Right forelimb (tissue), 1 donor: ENCODE measurements around the gene MVD.

ENCODE experiments used
- DNase-seq: peaks from one replicate; pipeline ENCODE4 v3.0.0-alpha.2; 2018

MVD gene

DNA sequence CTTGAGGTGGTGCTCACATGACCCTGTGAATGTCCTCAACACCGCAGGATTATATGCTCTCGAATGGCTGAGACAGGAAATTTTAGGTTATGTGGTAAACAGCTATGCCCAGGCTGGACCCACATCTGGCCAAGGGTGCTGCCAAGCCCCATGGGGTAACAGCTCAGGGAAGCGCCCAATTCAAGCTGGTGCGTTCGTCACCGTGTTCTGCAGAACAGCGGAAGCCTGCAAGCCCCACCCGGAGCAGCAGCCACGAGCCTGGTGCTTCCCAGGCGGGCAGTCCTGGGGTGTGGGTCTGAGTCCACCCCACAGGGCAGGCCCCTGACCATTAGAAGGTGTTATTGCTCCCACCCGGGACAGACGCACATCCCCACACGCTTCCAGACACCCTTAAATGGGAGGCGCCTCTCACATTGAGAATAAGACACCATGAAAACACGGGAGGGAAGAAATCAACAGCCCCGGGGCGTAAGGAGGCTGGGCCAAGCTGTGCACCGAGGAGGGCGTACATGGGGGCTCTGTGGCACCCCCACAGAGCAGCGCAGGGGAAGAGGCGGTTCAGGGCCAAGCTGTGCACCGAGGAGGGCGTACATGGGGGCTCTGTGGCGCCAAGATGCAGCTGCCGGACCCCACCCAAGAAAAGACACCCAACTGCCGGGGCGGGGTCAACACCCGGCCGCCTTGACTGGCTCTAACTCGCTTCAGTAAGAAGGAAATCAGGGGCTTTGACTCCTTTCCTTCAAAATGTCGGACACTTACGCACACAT lies 9.1 kb downstream of the MVD start:
- DNase-seq: no peak

DNA sequence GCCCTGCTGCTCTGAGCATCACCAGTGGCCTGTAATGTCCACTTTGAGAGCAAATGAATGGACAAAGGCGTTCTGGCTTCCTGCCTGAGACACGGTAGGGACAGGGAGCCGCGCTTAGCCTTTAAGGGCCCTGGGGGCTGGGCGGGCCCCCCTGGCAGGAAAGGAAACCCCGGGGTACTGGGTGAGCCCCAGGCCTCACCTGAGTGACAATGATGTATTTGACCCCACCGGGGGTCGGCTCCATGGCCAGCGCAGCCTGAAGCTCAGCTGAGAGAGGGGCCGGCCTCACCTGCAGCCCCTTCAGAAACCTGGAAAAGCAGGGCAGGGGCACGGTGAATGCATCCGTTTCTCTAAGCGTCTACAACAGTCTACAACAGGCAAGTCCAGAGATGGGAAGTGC lies 9.8 kb downstream of the MVD start:
- no peak for DNase-seq

DNA sequence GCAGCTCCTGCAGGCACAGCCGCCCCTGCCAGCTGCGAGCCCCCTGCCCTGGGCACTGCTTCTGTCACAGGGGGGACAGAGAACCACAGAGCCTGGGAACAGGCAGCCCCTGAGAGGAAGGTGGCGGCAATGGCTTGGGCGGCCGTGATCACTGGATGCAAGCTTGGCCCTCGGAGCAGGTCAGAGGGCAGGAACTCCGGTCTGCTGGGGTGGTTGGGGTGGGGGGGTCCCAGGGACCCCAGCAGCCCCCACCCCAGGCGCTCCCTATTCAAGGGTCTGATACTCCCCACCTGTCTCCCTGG lies 10.2 kb downstream of the MVD start:
- DNase-seq: no peak

DNA sequence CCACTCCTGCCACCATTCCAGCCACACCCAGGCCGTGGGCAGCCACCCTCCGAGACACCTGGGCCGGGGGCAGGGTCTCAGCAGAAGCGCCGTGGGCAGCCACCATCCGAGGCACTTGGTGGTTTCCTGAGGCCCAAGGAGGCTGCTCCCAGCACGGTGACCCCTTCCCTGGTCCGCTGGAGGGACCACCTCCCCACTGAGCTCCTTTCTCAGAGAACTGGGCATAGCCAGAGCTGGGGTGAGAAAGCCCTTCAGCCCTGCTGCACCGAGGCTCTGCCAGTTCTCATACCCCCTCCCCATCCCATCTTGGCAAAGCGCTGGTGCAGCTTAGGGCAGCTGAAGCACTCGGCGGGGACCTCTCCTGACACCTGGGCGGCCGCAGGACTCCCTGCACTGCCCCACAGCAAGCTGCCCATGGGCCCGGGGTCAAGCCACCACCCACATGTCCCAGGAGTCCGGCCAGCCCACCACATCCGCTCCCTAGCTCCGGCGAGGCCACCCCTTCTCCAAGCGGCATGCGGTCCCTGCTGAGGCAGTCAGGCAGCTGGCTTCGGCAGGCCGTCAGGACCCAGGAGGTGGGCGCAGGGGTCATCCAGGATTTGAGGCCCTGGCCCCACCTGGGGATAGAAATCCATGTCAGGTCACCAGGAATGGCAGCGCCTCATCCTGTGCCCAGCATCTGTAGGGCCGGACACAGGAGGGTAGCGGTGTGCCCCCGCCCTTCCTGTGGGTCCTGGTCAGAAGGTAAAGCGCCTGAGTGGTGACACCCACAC lies 10.7 kb downstream of the MVD start:
- DNase-seq: no peak

DNA sequence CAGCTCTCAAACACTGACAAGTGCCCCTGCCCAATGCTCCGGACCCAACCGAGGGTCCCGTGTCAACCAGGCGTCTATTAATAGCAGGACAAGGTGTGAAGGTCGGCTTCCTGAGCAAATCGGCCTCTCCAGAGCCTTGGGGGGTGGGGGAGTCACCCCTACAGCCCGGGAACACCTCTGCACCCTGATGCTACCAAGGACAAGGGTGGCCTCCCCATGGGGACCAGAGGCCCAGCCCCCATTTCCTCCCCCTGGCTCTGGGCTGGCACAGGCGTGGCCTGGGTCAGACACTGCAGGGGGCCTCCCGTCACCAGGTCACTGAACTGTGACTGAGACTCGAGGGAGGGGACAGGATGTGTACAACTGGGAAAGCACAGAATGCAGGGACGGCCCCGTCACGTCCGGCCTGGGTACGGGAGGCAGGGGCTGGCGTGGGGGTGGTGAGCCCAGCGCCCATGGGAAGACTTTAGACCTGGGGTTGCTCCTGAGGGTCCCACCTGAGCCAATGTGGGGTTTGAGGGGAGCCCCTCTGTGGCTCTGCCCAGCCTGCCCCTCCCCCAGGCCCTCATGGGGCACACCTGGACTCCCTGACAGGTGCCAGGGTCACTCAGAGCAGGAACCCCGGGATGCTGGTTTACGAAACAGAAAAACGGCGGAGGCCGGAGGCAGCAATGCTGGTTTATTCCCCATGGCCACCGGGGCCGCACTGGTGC lies 11.5 kb downstream of the MVD start:
- DNase-seq: no peak

DNA sequence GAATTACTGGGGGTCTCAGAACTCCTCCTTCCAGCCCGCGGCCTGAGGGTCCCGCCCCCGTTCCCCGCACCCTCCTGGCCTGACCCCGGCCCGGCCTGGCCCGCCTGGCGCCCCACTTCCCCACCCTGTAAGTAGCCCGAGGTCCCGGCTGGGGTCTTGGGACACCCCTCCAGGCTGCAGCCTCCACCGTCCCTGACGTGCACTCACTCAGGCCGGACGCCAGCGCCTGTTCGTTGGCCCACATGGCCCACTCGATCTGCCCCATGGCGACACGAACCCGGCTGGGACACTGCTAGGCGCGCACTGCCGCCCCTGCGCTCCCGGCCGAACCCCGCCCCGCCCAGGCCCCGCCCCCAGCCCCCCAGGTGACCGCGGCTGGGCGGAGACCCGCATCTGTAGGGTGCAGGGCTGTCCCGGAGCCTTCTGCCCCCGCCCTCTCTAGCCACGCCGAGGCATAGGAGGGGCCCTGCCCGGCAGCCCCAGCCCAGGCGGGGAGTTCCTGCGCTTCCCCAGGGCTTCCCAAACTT lies 12.1 kb downstream of the MVD start, which contains the start of gene CYBA:
Gene CYBA (minus strand): TSS at position 305 of the 527 bp plus-strand sequence. CDS start 40 bp downstream, at position 265.
- DNase-seq: peak; percentile 82

DNA sequence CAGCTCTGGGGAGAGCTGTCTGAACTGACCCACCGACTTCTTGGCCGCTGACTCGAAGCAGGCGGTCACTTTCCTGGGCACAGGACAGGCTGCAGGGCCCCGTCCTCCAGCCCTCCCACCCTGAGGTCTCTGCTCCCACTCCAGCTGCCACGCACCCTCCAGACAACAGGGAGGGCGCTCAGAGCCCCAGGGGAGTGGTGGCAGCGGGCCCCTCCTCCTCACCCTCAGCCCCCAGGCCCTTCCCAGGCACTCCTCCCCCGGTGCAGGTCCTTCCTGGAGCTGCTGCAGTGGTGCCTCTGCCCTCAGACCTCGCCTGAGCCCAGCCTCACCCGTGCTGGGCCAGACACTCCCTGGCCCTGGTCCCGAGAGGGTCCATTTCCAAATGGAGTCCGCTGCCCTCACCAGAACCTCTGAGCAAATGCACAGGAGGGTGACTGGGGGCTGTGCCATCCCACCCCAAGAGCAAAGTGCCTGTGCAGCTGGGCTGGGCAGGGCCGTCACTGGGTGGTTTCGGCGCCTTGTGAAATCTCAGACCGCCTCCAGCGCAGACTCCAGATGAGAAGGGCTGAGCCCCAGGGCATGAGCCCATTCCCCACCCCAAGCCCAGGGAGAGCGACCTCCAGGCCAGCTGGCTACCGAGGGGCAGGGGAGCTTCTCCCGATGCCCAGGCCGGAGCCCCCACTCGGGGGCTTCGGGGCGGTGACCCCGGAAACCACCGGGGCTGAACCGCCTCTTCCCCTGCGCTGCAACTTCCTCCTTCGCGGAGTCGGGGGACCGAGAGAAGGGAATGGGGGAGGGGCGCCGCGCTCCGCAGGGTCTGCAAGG lies 12.8 kb downstream of the MVD start:
- no peak for DNase-seq

DNA sequence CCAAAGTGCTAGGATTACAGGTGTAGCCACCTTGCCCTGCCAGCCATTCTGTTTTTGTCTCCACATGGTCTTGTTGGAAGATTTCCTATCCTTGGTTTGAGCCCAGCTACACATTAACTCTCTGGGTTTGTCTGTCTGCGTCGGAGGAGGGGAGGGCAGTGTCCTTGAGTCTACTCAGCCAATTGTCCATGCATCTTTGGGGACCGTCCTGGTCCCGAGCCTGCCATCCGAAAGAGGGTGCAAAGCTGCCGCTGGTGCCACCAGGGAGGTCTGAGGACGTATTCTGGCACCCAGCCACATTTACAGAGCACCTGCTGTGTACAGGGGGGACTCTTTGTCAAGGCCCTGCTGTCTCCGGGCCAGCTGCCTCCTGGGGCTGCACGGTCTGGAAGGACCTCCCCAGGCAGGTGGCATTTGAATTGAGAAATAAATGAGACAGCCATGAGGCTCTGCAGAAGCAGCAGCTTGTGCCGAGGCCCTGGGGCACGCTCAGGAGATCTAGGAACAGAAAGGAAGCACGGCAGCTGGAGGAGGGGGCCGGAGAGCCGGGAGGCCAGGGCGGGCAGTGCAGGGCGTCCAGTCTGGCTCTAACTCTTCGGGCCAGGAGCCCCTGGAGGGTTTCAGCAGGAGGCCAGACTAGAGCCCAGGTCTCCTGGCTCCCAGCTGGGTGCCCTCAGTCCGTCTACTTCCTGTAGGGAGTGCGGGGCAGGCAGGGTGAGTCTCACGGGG lies 13.5 kb downstream of the MVD start:
- DNase-seq: no peak

DNA sequence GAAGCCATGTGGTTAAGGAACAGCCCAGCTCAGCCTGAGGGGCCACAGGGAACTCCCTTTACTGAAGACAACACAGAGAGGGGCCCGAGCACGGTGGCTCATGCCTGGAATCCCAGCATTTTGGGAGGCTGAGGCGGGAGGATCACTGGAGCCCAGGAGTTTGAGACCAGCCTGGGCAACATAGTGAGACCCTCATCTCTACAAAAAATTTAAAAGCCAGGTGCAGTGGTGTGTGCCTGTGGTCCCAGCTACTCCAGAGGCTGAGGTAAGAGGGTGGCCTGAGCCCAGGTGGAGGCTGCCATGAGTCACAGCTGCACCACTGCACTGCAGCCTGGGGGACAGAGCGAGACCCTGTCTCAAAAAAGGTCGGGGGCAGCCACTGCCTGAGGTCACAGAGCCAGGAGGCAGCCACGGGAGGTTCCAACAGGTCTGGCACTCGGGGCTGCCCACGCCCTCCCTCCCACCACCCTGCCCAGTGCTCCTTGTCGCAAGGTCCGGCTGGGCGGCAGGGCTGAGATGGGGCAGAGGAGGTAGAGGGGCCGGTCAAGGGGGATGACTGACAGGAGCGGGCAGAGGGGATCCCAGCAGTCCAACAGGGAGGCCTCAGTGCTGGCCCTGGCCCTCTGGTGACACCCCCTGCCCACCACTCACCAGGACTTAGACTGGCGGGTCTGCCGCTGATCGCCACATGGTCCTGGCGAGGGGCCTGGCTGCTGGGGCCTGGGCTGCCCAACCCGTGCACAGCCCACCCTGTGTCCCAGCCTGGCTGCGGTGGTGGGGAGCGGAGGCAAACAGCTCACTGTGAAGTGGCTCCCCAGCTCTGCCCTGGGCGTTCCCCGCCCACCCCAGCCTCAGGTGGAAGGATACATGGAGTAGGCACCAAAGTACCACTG lies 15.5 kb downstream of the MVD start:
- no peak for DNase-seq

DNA sequence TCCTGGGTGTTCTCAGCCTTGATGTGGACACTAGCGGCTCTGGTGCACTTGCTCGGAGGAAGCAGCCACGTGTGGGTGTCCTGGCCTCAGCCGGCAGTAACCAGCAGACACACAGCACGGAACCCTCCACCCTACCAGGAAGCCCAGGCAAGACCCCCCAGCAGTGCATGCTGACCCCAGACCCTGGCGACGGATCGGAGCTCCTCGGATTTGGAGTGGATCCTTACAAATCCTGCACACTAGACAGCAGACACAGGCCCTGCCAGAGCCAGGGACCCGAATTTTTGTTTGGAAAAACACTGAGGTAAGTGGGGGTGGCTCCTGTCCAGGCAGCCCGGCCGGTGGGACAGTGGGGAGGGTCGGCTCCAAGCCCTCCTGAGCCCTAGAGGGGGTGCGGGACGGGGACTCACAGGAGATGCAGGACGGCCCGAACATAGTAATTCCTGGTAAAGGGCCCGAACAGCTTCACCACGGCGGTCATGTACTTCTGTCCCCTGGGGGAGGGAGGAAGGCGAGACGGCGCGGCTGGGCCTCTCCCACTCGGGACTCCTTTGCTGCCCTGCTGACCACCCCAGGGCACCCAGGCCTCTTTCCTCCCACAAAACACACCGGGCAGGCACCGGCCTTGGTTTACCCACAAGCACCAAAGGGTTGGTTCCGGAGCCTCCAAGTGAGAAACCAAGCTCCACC lies 16.4 kb downstream of the MVD start:
- DNase-seq: no peak

DNA sequence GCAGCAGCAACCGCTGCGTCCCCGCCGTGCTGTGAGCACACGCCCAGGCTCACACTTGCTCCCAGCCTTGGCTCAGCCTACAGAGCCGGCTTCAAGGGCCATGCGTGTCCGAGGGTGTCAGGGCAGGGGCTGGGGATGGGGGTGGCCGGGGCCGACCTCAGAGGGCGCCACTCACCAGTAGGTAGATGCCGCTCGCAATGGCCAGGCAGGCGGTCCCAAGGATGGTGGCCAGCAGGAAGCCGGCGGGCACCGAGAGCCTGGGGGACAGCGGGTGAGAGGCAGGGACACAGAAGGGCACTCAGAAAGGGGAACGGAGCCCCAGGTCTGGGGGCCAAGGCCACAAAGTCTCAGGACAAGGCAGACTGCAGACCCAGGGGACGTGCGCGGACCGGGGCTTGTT lies 16.9 kb downstream of the MVD start:
- no peak for DNase-seq

DNA sequence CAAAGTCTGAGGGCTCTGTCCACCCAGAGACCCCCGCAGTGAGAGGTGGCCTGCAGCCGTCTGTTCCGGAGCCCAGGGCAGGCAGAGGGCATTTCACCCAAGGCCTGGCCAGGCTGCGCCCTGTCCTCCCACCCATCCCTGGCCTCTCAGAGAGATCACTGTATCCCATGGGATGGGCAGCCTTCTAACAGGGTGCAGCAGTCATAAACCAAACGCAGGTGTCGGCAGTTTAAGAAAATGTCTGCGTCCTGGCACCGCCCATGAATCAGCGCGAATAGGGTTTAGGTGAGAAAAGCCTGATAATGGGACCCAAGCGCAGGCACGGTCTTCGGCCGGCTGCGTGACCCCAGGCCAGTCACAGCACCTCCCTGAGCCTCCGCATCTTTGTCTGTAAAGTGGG lies 17.4 kb downstream of the MVD start:
- no peak for DNase-seq

DNA sequence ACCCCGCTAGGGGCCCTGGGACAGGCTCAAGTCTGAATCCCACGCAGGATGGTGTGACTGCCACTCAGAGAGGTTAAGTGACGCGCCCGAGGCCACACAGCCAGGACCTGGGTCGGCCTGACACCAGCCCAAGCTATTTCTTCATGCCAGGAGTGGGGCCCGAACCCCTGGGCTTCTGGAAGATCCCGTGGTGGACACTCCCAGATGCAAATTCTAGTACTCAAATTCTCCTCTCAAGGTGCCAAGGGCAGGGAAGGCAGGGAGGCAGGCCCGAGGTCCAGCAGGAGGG lies 19.3 kb downstream of the MVD start:
- DNase-seq: no peak

DNA sequence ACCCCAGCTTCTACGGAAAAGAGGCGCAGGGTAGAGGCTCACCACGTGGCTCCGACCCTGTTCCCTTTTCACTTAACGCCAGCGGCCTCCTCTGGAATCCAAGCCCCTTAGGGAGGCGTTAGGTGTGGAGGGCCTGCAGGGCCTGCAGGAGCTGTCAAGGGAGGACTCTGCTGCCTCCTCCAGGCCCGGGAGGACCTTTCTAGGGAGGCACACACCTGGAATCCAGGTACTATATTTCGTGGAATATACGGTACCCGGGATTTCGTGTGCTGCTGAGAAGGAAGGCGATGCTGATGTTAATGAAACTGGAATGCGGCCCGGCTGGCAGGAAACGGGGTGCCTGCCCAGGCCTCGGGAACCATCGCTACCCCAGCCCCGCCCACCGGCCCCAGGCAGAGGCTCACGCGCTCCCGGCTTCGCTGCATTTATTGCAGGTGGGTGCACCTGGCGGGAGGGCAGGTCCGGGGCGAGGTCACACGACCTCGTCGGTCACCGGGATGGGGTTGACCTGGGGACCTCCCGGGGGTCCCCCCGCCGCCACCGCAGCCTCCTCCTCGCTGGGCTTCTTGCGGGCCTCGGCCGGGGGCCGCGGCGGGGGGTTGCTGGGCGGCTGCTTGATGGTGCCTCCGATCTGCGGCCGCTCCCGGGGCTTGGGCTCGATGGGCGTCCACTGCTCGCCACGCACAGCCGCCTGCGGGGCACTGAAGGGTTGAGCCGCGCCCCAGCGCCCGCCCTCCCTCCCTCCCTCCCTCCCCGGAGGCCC lies 19.8 kb downstream of the MVD start:
- no peak for DNase-seq

DNA sequence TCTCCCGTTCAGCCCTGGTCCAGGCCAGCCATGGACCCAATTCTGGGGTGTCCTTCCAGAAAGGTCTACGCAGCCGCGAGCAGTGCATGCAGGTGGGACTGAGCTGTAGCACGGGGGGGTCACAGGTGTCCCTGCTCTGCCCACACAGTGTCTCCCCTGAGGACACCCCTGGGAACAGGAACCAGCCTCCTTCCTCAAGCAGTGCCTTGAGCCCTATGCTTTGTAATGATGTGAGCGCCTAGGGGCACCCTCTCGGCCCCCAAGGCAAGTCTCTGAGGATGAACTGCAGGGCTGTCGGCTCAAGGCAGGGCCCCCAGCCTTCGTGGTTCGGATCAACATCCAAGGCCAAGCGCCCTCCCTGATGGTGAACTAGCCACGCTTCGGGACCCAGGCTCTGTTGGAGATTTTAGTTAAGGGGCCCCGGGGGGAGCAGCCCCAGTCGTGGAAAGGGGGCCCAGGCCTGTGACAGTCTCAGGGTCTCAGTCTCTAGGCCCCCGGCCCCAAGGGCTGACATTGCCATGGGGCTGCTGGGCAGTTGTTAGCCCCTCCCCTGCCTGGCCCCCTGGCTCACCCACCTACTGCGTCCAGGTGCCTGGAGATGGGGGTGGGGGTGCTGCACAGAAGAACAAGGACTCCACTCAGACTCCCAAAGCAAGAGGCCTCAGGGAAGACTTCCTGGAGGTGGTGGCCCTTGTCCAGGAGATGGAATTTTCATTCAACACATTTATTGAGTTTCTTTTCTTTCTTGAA lies 22.2 kb downstream of the MVD start:
- DNase-seq: no peak

DNA sequence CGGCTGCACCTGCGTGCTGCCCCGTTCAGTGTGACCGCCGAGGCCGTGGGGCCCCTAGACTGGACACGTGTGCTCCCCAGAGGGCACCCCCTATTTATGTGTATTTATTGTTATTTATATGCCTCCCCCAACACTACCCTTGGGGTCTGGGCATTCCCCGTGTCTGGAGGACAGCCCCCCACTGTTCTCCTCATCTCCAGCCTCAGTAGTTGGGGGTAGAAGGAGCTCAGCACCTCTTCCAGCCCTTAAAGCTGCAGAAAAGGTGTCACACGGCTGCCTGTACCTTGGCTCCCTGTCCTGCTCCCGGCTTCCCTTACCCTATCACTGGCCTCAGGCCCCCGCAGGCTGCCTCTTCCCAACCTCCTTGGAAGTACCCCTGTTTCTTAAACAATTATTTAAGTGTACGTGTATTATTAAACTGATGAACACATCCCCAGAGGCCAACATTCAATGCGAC lies 22.8 kb downstream of the MVD start:
- no peak for DNase-seq

DNA sequence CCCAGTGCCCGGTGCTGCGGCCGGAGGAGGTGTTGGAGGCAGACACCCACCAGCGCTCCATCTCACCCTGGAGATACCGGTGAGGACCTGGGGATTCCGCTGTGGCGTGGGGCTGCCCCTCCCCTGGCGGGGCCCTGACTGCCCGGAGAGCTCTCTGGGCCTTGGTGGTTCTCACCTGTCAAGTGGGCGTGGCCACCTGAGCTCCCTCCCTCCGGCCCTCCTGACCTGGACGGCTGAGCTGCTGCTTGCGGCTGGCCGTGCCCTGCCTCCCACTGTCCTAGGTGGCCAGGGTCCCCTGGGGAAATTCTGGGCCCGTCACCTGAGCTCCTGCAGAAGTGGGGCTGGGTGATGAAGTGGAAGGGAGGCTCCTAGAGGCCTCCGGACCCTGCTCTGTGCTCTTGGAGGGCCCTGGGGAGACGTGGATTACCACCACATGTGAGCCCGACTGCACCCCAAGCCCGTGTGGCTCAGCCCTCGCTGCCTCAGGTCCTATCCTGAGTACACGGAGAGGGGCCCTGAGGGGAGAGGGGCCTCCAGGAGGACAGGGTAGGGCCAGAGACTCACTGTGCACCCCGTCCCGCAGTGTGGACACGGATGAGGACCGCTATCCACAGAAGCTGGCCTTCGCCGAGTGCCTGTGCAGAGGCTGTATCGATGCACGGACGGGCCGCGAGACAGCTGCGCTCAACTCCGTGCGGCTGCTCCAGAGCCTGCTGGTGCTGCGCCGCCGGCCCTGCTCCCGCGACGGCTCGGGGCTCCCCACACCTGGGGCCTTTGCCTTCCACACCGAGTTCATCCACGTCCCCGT lies 23.5 kb downstream of the MVD start:
- DNase-seq: no peak
